Peyer's patch (tissue), 4 donors: ENCODE measurements around the gene RASL10B.

ENCODE experiments used
- CTCF ChIP-seq, 6 experiments: fragments of 450-650 bp in 4 of 6; fragments of 200-600 bp in 2 of 6; sonication (generic) in 1 of 6; IDR thresholded peaks; one replicate each; pipeline ENCODE4 v1.5.1; 2017 to 2019; ENCODE audit warnings: antibody characterized with exemption in 6 of 6, mild to moderate bottlenecking in 3 of 6, moderate library complexity in 1 of 6
- POLR2A ChIP-seq, 2 donors: fragments of 450-650 bp; IDR thresholded peaks; one replicate each; pipeline ENCODE4 v1.5.1; 2017; ENCODE audit warnings: antibody characterized with exemption in 2 of 2, mild to moderate bottlenecking in 2 of 2, moderate library complexity in 2 of 2

- TF ChIP-seq CTCF (IDR thresholded peaks at IDR 0.05) (no peak), POLR2A (IDR thresholded peaks at IDR 0.05) (no peak)
Observed at GRCh38 chr17:35701491-35701890, 29.9 kb upstream of the RASL10B start.
